Sigmoid colon (tissue), 7 donors: ENCODE data around the gene DCTN1. TPM values are rescaled to one million over a fixed set of nuclear protein-coding genes. Genes with fewer than 3 reads are reported as not detected.

Source experiments
- DNase-seq: peaks from one replicate; pipeline ENCODE4 v3.0.0-alpha.2; 2019
- H3K27ac ChIP-seq, 4 donors: fragments of 200-600 bp; sonication (generic); one replicate each; pipeline ENCODE4 v1.5.1; 2016 to 2019; ENCODE audit warnings: mild to moderate bottlenecking in 1 of 4
- H3K27me3 ChIP-seq, 3 donors: fragments of 200-600 bp; sonication (generic); one replicate each; pipeline ENCODE4 v1.5.1; 2019; ENCODE audit warnings: mild to moderate bottlenecking in 1 of 3
- H3K36me3 ChIP-seq, 4 donors: fragments of 200-600 bp; sonication (generic); one replicate each; pipeline ENCODE4 v1.5.1; 2016 to 2019
- H3K4me1 ChIP-seq, 4 donors: fragments of 200-600 bp; sonication (generic); one replicate each; pipeline ENCODE4 v1.5.1; 2017 to 2019
- H3K4me3 ChIP-seq, 4 donors: fragments of 200-600 bp; sonication (generic); one replicate each; pipeline ENCODE4 v1.5.1; 2017 to 2019; ENCODE audit warnings: mild to moderate bottlenecking in 2 of 4, moderate library complexity in 1 of 4
- H3K9me3 ChIP-seq, 4 donors: fragments of 200-600 bp in 3 of 4; sonication (generic) in 3 of 4; one replicate each; pipeline versions ENCODE4 v1.5.1 to v1.6.1; 2013 to 2019
- EP300 ChIP-seq, 4 donors: sonication (generic); formaldehyde crosslinking; IDR thresholded peaks; one replicate each; pipeline ENCODE4 v1.6.1; 2017; ENCODE audit warnings: antibody characterized with exemption in 4 of 4
- POLR2A ChIP-seq, 2 donors: fragments of 450-650 bp; IDR thresholded peaks; one replicate each; pipeline ENCODE4 v1.6.1; 2016; ENCODE audit warnings: antibody characterized with exemption in 2 of 2, mild to moderate bottlenecking in 2 of 2, moderate library complexity in 2 of 2
- POLR2AphosphoS5 ChIP-seq, 4 donors: sonication (generic); formaldehyde crosslinking; IDR thresholded peaks; one replicate each; pipeline ENCODE4 v1.6.1; 2017; ENCODE audit warnings: antibody characterized with exemption in 4 of 4
- WGBS, 2 donors: extraction: QIAGEN DNeasy Blood & Tissue Kit; methylation state at CpG; one replicate each; pipeline ENCODE4 v1.1.7; 2013; 5-methylcytosine and 5-hydroxymethylcytosine counted together
- intact Hi-C: fragments of 100-400 bp; cut with DNase I; formaldehyde crosslinking; loops from one replicate; pipeline ENCODE4 v1.15.1; 2023
- polyA plus RNA-seq, 3 donors: library from polyadenylated mRNA; stranded (reverse); fragments of 200-250 nt; gene quantifications; one replicate each; pipeline ENCODE4 v1.2.3, GENCODE V29; 2013
- total RNA-seq, 4 donors: library from RNA; depleted of rRNA; stranded (reverse); fragments of >200 nt; gene quantifications; one replicate each; pipeline ENCODE4 v1.1.0, GENCODE V29; 2016
- TF ChIP-seq, protein P1 (sequence below), 4 experiments: fragments of 450-650 bp in 3 of 4; fragments of 200-600 bp in 1 of 4; IDR thresholded peaks; one replicate each; pipeline ENCODE4 v1.5.1; 2016 to 2019; ENCODE audit warnings: antibody characterized with exemption in 4 of 4, mild to moderate bottlenecking in 3 of 4, moderate library complexity in 2 of 4
- donor health status: healthy with polysubstance abuse.
- donor health status: Bipolar disorder and iron deficiency.
- donor health status: healthy.

DCTN1 gene
- total RNA-seq (100 to 1,000 TPM in 3 of 4 donors, 10 to 100 TPM in 1; 99.2 to 137 (median 107) TPM), polyA plus RNA-seq (10 to 100 TPM; 67.3 to 93.2 (median 69.4) TPM)

DNA sequence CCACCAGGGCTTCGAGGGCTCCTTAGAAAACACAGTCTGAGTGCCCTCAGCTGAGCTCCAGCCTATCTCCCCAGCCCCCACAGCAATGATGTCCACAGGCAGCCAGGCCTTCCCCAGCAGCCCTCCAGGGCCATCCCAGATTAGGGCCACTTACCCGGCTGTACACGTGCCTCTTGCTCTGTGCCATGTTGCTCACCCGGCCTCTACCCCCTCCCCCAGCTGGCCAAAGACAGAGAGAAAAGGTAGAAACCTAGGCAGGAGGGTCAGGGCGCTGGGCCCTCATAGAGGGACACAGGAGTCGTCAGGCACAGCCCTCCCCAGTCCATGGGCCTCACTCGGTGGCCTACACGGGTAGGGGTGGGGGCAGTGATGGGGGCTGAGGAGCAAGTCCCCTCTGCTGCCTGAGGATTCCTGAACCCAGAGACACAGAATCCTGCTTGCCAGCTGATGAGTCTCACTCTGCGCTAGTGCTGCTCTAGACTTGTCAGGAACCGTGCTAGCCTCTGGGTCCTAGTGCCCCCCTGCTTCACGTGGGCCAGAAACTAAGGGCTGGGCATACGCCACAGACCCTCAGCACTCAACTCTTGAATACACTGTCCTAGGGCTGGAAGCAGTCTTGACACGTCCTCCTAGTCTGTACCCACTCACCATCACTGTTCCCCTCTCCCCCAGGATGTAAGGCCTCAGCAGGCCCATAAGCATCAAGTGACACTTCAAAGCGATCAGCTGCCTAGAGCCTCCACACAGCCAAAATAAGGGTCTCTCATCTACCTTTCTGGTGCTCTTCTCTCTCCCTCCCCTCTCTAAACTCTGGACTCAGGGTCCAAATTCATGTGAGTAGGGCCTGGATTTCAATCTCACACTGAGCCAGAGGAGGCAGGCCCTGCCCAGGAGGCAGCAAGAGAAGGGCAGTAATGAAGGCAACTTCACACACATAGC, at the start of gene DCTN1:
TSS of gene DCTN1 (minus strand) at position 461 of the 939 bp plus-strand sequence. CDS start at position 187, 274 bp downstream.
- H3K4me3 ChIP-seq, result peak within 1 kb of the TSS; percentile 35 to 51 (median 45)
- DNase-seq, result peak; percentile 74
- H3K9me3 ChIP-seq, result no peaks in the 10 kb centered on the region
- H3K36me3 ChIP-seq, result peaks cover 0 to 23% (median 16%) of the 10 kb centered on the region in 4 donors
- TF ChIP-seq POLR2A (IDR thresholded peaks at IDR 0.05) (no peak), POLR2AphosphoS5 (IDR thresholded peaks at IDR 0.05) (peak in 1 of 4 donors; percentile 13)
- intact Hi-C loops, result no loop called here
- WGBS, 2 donors, result 36 to 49% methylated on average over 14 of the region's 14 CpGs
- peaks cover 0 to 64% (median 50%) of the 10 kb centered on the region in 4 donors for H3K4me1 ChIP-seq
- no peaks in the 10 kb centered on the region for H3K27me3 ChIP-seq
- H3K27ac ChIP-seq, result peak within 1 kb of the TSS; percentile 39 to 67 (median 63)

DNA sequence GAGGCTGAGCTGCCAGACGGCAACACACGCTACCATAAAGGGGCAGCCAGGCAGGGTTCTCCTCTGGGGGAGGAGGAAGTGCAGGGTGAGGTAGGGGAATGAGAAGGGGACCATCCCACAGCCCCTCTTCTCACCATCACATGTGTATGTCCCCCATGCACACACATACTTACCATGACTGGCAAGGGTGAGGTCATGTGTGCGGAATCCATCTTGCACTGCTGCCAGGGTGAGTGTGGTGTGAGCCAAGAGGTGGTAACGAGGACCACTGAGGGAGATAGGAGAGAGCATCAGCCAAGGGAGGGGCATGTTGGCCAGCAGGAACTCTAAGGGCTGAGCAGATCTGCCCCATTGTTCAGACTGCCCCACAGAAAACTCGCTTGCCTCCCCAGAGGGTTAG, 48.6 kb upstream of the DCTN1 start:
- TF ChIP-seq POLR2A (IDR thresholded peaks at IDR 0.05), result no peak
- TF ChIP-seq EP300 (IDR thresholded peaks at IDR 0.05), result no peak
- TF ChIP-seq, protein P1, sequence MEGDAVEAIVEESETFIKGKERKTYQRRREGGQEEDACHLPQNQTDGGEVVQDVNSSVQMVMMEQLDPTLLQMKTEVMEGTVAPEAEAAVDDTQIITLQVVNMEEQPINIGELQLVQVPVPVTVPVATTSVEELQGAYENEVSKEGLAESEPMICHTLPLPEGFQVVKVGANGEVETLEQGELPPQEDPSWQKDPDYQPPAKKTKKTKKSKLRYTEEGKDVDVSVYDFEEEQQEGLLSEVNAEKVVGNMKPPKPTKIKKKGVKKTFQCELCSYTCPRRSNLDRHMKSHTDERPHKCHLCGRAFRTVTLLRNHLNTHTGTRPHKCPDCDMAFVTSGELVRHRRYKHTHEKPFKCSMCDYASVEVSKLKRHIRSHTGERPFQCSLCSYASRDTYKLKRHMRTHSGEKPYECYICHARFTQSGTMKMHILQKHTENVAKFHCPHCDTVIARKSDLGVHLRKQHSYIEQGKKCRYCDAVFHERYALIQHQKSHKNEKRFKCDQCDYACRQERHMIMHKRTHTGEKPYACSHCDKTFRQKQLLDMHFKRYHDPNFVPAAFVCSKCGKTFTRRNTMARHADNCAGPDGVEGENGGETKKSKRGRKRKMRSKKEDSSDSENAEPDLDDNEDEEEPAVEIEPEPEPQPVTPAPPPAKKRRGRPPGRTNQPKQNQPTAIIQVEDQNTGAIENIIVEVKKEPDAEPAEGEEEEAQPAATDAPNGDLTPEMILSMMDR (IDR thresholded peaks at IDR 0.05), result no peak
- TF ChIP-seq POLR2AphosphoS5 (IDR thresholded peaks at IDR 0.05), result no peak
- 89 to 92% methylated on average over 5 of the region's 5 CpGs for WGBS, 2 donors
- DNase-seq, result peak; percentile 50

DNA sequence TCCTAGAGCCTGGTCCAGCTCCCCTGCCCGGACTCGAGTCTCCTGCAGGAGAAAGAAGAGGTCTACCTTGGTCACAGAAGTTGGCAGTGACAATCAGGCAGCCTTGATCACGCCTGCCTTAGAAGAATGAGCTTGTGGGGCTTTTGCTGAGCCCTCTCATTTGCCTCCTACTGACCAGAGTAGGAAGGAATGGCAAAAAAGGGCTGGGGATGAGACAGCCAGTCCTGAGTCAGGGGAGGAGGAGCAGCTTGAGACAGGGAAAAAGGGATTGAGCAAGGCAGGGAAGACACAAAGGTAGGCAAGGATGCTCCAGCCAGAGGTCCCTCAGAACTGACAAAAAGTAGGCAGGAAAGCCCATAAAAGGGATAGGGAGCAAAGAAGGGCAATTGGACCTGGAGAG, 47.4 kb upstream of the DCTN1 start:
- intact Hi-C loops, result no loop called here
- Histone ChIP-seq H3K27ac (no peak overlapping the region), H3K27me3 (no peaks in the 10 kb centered on the region), H3K36me3 (peaks cover 0 to 76% (median 31%) of the 10 kb centered on the region in 4 donors), H3K9me3 (no peaks in the 10 kb centered on the region), H3K4me3 (no peak overlapping the region), H3K4me1 (no peaks in the 10 kb centered on the region)
- 86 to 88% methylated on average over 3 of the region's 3 CpGs for WGBS, 2 donors
- peak; percentile 32 for DNase-seq
- no peak for TF ChIP-seq POLR2AphosphoS5 (IDR thresholded peaks at IDR 0.05)
- TF ChIP-seq, protein P1 (IDR thresholded peaks at IDR 0.05), result no peak

More for the DNA sequence above, 48.6 kb upstream of the DCTN1 start:
- intact Hi-C loops, result no loop called here
- Histone ChIP-seq H3K4me1 (no peaks in the 10 kb centered on the region), H3K36me3 (peaks cover 0 to 77% (median 31%) of the 10 kb centered on the region in 4 donors), H3K9me3 (no peaks in the 10 kb centered on the region), H3K4me3 (no peak overlapping the region), H3K27ac (no peak overlapping the region), H3K27me3 (no peaks in the 10 kb centered on the region)

DNA sequence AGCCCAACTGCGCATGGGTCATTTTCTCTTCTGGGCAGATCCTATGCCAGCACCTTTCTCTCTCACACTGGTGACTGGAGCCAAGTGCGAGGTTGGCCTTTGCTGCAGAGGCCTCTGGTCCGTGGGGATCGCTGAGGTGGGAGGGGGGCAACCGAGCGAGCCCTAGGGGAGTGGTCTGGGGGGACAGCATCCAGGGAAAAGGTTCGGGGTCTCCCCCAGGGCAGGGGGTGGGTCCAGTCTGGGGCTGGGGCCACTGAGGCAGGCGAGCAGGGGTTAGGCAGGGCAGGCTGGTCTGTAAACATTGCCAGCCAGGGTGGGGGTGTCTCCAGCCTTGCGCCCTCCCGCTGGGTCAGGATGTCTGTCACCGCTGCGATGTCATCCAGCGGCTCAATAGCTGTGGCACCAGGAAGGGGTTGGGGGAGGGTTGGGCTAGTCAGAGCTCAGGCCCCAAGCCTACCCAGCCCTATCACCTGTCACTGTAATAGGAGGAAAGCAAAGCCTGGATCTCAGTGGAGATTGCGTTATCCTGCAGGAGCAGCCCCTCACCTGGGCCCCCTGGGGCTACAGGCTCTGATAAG, 46.2 kb upstream of the DCTN1 start:
- intact Hi-C loops, result no loop called here

More for the DNA sequence above, 46.2 kb upstream of the DCTN1 start:
- Histone ChIP-seq H3K36me3 (peaks cover 0 to 63% (median 28%) of the 10 kb centered on the region in 4 donors), H3K4me1 (peaks cover 0 to 9% (median 7%) of the 10 kb centered on the region in 4 donors), H3K4me3 (no peak overlapping the region), H3K27ac (no peak overlapping the region), H3K27me3 (no peaks in the 10 kb centered on the region), H3K9me3 (no peaks in the 10 kb centered on the region)
- peak; percentile 57 for DNase-seq
- WGBS, 2 donors, result 87 to 88% methylated on average over 14 of the region's 14 CpGs
- TF ChIP-seq POLR2AphosphoS5 (IDR thresholded peaks at IDR 0.05) (no peak), EP300 (IDR thresholded peaks at IDR 0.05) (no peak), POLR2A (IDR thresholded peaks at IDR 0.05) (no peak)
- TF ChIP-seq, protein P1 (IDR thresholded peaks at IDR 0.05), result no peak
